ENCODE data around the gene SLC12A3.

The SLC12A3 gene

GRCh38 chr16:56855201-56855600 lies 9.8 kb upstream of the SLC12A3 start:
- H3K27ac ChIP-seq, result no peak overlapping the region
- TF ChIP-seq ZFX (IDR thresholded peaks at IDR 0.05; ENCODE audit: borderline replicate concordance) (no peak), CTCF (IDR thresholded peaks at IDR 0.05) (no peak)

GRCh38 chr16:56855946-56856345 lies 9.1 kb upstream of the SLC12A3 start:
- no peak overlapping the region for H3K27ac ChIP-seq
- TF ChIP-seq ZFX (IDR thresholded peaks at IDR 0.05; ENCODE audit: borderline replicate concordance), result no peak
- TF ChIP-seq CTCF (IDR thresholded peaks at IDR 0.05), result no peak

- TF ChIP-seq ZFX (IDR thresholded peaks at IDR 0.05; ENCODE audit: borderline replicate concordance) (no peak), CTCF (IDR thresholded peaks at IDR 0.05) (no peak)
- no peak overlapping the region for H3K27ac ChIP-seq
These were observed 8.0 kb upstream of the SLC12A3 start for GRCh38 chr16:56856876-56857447.

- TF ChIP-seq ZFX (IDR thresholded peaks at IDR 0.05; ENCODE audit: borderline replicate concordance), result no peak
- no peak for TF ChIP-seq CTCF (IDR thresholded peaks at IDR 0.05)
- H3K27ac ChIP-seq, result no peak overlapping the region
These were observed 6.6 kb upstream of the SLC12A3 start for GRCh38 chr16:56858374-56858773.

- H3K27ac ChIP-seq, result no peak overlapping the region
These were observed 5.4 kb upstream of the SLC12A3 start for GRCh38 chr16:56859636-56860035.

GRCh38 chr16:56860226-56861020 lies 4.6 kb upstream of the SLC12A3 start:
- H3K27ac ChIP-seq, result no peak overlapping the region
- TF ChIP-seq ZFX (IDR thresholded peaks at IDR 0.05; ENCODE audit: borderline replicate concordance), result no peak
- TF ChIP-seq CTCF (IDR thresholded peaks at IDR 0.05), result no peak

More at GRCh38 chr16:56859636-56860035, 5.4 kb upstream of the SLC12A3 start:
- no peak for TF ChIP-seq ZFX (IDR thresholded peaks at IDR 0.05; ENCODE audit: borderline replicate concordance)
- TF ChIP-seq CTCF (IDR thresholded peaks at IDR 0.05), result no peak

GRCh38 chr16:56861092-56861610 lies 3.9 kb upstream of the SLC12A3 start:
- no peak overlapping the region for H3K27ac ChIP-seq
- TF ChIP-seq CTCF (IDR thresholded peaks at IDR 0.05) (no peak), ZFX (IDR thresholded peaks at IDR 0.05; ENCODE audit: borderline replicate concordance) (no peak)
